Frontal cortex (tissue), 4 donors: ENCODE data around the gene ATXN10. TPM values are rescaled to one million over a fixed set of nuclear protein-coding genes. Genes with fewer than 3 reads are reported as not detected.
"Not testable (repeated sequence)": the region's sequence is repeated elsewhere in the genome, so short reads cannot be mapped to it uniquely, and the experiment has no call there.

ENCODE experiments used
- DNase-seq, 2 donors: peaks; one replicate each; pipeline ENCODE4 v3.0.0; 2012; ENCODE audit warnings: low spot score in 2 of 2
- FAIRE-seq: peaks from 2 replicates; lab custom pipeline; 2012; peaks lifted over from hg19 to GRCh38; lab: Jason Lieb, UNC
- total RNA-seq: library from RNA; depleted of rRNA; stranded (reverse); fragments of >200 nt; gene quantifications from one replicate; pipeline ENCODE4 v1.2.3, GENCODE V29; 2014
- donor health status: control.
- donor health status: control.
- donor health status: control.

The ATXN10 gene, protein sequence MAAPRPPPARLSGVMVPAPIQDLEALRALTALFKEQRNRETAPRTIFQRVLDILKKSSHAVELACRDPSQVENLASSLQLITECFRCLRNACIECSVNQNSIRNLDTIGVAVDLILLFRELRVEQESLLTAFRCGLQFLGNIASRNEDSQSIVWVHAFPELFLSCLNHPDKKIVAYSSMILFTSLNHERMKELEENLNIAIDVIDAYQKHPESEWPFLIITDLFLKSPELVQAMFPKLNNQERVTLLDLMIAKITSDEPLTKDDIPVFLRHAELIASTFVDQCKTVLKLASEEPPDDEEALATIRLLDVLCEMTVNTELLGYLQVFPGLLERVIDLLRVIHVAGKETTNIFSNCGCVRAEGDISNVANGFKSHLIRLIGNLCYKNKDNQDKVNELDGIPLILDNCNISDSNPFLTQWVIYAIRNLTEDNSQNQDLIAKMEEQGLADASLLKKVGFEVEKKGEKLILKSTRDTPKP
- 390 TPM for total RNA-seq

DNA sequence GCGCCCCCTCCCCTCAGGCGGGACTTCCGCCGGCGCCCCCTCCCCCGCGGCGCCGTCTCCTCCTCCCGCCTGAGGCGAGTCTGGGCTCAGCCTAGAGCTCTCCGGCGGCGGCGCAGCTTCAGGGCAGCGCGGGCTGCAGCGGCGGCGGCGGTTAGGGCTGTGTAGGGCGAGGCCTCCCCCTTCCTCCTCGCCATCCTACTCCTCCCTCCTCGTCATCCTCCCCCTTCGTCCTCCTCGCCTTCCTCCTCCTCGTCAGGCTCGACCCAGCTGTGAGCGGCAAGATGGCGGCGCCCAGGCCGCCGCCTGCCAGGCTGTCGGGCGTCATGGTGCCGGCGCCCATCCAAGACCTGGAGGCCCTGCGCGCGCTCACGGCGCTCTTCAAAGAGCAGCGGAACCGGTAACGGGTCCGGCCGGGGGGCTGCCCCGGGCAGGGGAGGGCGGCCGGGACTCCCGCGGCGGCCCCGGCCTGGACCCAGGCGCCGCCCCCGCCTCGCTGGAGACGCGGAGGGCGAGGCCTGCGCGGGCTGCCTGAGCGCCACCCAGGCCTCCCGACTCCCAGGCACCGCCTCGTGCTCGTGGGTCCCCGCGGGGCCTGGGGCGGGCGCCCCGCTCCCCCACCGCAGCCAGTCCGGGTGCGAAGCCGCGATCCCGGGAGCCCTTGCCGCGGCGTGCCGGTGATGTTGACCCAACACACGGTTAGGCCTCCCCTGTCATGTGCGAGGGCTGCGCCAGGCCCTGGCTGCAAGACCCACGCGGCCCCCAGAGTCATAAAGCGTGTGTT is at the start of gene ATXN10:
TSS of gene ATXN10 (plus strand) at position 52 of the 781 bp plus-strand sequence. CDS start at position 282, 230 bp downstream.
- FAIRE-seq = no peak
- peak; percentile 79 to 81 for DNase-seq

GRCh38 chr22:45621836-45622600 is 49.6 kb upstream of the ATXN10 start:
- FAIRE-seq (no peak), DNase-seq (no peak)

- DNase-seq, FAIRE-seq: not testable (repeated sequence)
These were observed 48.0 kb upstream of the ATXN10 start for GRCh38 chr22:45623464-45624145.

DNA sequence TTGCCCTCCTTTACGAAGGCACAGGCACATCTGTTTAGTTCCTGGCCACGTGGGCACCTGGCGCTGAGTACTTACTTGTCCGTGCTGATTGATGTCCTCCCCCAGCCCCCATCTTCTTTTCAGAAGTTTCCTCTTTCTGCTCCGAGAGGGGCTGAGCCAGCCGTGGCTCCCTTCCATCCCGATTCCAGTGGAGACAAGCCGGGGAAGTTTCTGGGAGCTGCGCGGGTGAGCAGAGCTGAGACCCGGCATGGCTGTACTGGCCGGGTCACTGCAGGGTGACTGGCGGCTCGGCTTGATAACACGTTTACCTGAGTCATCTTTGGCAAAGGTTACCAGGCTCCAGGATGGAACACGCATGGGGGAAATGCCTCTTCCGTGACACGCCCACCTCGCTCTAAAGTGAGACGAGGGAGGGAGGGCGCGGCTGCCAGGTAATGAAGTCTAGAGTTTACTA is 45.4 kb upstream of the ATXN10 start:
- no peak for DNase-seq
- FAIRE-seq = no peak

GRCh38 chr22:45627489-45628233 is 44.0 kb upstream of the ATXN10 start:
- FAIRE-seq = no peak
- no peak for DNase-seq

DNA sequence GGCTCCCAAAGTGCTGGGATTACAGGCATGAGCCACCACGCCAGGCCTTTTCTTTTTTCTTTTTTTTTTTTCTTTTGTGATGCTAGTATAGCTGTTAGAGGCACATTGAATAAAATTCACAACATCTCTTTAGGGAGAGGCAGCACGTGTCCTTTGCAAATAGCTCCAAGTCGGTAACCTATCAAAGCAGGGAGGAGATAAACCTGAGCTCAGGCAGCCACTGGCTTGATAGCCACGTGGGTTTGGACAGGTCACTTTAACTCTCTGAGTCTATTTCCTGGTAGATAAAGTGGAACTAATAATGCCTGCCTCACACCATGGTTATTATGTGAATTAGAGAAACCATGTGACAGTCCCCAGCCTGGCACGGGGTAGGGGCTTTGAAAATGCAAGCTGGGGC is 43.1 kb upstream of the ATXN10 start:
- FAIRE-seq = no peak
- no peak for DNase-seq

GRCh38 chr22:45629469-45630089 is 42.1 kb upstream of the ATXN10 start:
- DNase-seq (no peak), FAIRE-seq (no peak)

- FAIRE-seq (no peak), DNase-seq (no peak)
These were observed 41.2 kb upstream of the ATXN10 start for GRCh38 chr22:45630436-45630835.

DNA sequence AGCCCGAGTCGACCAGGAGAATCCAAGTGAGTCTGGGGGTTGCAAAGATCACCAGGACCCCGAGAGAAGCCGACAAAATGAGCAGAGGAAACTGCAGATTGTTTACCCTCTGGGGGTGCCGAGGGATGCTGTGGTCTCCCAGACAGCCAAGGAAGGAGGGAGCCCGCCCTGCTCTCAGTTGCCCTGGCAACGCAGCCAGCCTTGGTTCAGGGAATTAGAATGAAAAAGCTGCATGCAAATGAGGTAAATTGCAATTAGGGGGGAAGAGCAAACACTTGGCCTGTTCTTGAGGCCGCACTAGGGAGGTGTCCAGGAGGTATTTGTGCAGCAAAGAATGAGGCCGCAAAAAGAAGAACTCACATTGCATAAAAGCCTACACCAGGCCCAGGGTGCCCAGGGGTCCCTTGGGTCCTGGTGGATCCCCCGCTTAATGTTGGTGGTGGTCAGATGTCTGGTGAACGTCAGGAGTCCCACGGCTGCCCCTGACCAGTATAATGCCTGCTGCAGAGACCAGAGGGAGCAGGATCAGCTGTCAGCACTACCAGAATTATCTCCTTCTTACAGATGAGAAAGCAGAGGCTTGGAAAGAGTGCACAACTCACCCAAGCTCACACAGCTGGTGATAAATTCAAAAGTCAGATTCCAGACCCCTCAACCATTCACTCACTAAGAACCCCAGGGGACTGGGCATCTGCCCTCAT is 40.3 kb upstream of the ATXN10 start:
- peak in 1 of 2 donors; percentile 52 for DNase-seq

DNA sequence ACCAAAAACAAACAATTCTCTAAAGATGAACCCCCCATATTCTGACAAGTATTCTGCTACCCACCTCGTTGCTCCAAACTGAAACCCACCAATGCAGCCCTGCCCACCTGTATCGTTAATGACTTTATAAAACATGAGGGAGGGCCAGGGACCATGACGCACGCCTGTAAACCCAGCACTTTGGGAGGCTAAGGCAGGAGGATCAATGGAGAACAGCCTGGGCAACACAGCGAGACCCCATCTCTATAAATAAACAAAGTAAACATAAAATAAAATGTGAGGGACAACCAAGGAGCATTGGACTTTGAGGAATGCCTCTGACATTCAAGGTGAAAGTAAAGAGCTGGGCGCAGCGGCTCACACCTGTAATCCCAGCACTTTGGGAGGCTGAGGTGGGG is 39.8 kb upstream of the ATXN10 start:
- no peak for FAIRE-seq
- DNase-seq = no peak

More for the DNA sequence above, 40.3 kb upstream of the ATXN10 start:
- FAIRE-seq = no peak

DNA sequence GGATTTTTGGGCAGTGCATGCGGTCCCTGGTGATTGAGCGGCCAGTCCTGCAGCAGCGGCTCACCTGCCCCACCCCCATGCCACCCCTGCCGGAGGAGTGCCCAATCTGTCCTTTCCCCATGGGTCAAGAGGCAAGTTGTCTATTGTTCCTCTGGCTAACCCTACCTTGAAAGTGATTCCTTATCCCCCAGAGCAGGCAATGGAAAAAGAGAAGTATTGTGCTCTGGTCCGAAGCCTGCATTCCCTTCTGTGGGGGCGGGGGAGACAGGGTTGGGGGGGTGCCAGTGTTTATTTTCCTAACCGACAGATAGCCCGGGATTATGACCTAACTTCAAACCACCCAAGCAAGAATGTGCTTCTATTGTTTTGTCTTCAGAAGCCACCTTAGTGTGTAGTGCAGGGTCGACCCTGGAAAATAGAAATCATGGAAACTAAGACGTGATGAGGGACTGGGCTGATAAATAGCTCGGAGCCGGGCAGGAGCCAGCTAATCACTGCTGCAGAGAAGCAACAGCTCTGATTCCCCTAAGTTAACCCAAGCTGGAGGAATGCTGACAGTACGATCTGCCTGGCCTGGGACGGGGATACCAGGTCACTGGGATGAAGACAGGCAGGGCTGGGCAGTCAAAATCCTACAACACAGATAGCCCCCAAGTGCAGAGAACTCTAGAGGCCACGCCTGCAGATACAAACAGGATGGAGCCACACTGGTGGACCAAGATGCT is 38.7 kb upstream of the ATXN10 start:
- FAIRE-seq (no peak), DNase-seq (no peak)

DNA sequence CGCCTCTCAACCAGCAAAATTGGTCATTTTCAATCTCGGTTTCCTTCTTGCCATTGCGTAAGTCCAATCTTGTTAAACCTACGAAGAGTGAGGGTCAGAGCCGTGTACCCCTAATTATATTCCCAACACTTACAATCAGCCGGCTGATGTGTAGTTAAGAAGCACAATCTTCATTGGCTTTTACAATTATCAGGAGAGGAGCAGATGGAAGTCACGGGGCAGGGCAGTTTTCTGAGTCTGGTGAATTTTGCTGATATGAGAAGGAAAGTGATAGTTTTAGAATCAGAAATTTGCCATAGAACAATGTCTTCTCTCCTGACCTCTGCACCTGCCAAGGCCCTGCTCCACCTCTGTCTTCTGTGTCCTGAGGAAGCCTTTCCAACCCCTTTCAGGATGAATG is 35.0 kb upstream of the ATXN10 start:
- DNase-seq (no peak), FAIRE-seq (no peak)

DNA sequence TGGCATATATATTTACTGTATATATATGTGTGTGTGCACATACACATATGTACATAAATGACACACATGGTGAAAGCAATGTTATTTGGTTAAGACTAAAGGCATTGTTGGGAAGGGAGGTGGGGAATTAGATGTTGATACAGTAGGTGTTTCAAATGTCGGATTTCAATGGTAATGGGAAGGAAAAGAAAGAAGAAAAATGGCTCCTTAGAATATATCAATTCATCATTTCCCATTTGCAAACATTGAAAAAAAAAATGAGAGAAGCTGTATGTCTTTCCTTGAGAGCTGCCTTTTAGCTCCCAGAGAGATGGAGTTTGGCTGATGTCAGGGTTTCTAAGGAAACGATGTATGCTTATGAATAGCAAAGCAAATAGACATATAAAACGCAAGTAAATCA is 33.4 kb upstream of the ATXN10 start:
- no peak for DNase-seq
- no peak for FAIRE-seq

DNA sequence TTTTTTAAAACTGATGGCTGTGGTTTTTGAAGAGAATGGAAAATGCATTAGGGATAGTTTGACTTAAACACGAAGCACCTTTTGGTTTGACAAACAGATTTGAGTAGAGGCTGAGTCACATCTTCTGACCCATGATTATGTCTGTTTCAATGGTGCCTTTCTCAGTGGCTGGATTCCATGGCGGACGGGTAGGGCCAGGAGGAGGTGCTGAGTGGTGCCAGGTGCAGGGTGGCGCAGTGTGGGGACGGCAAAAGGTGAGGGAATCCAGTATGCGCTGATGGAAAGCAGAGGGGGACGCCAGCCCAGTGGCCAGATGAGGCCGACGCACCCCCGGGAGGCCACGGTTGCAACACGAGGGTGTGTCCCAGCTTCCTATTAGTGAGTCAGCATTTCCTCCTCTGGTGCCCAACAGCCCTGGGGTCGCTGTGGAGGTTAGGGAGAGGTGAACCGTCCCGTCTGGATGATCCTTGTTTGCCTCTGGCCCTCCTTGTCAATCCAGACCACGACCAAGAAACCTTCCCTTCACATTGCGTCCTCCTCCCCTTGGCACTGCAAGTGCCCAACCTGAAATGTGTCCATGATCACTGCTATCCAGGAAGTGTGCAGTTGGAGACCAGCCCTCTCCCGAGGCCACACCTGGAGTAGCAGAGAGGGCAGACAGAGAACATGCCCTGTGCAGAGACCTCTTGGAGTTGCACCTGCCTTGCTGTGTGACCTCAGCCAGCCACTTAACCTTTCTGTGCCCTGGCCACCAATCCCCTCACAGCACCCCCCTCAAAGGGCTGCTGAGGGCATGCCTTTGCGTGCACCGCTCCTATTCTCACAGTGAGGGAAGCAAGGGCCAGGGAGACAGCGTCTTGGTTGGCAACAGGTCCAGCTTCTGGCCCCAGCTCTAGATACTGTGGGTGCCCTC is 32.5 kb upstream of the ATXN10 start:
- DNase-seq (no peak), FAIRE-seq (no peak)

DNA sequence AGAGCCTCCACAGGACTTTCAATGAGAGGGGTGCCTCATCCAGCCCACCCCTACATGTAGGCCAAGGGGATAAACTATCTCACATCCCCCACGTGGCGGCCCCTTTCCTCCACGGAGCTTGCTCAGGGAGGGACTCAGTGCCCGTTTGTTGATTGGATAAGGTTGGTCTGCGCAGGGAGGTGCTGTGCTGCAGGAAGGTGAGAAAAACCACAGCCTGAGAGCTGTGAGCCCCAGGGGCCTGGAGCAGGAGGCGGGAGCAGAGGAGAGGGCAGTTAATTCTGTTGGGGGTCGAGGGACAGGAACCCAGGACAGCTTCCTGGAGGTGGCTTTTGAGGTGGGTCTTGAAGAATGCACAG is 31.9 kb upstream of the ATXN10 start:
- no peak for FAIRE-seq

GRCh38 chr22:45640291-45640940 is 31.2 kb upstream of the ATXN10 start:
- DNase-seq (no peak), FAIRE-seq (no peak)

More for the DNA sequence above, 31.9 kb upstream of the ATXN10 start:
- DNase-seq = no peak
